Limb (tissue), 2 donors: ENCODE measurements around the gene IL34.
"Not testable (repeated sequence)": the region's sequence is repeated elsewhere in the genome, so short reads cannot be mapped to it uniquely, and the experiment has no call there.

Experiments
- DNase-seq, 2 donors: peaks; one replicate each; pipeline ENCODE4 v3.0.0-alpha.2; 2016; ENCODE audit errors: extremely low spot score in 2 of 2

Gene IL34

GRCh38 chr16:70656712-70657263 lies 10.4 kb downstream of the IL34 start:
- no peak for DNase-seq

DNA sequence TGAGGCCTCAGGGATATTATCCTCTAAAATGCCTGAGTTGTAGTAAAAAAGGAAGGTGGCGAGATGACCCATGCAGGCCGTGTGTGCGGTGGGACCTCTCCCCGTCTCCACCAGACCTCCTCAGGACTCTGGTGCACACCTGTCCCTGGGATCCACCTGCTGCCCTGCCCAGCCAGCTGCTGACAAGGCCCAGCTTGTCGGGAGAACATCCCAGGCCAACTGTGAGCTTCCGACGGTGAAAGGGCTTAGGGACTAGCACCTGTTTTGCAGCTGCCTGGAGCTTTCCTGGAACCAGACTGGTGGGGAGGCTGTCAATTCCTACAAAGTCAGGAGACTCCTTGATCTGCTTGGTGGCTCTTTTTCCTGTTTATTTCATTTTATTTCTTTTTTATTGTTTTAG lies 11.6 kb downstream of the IL34 start:
- DNase-seq = no peak

DNA sequence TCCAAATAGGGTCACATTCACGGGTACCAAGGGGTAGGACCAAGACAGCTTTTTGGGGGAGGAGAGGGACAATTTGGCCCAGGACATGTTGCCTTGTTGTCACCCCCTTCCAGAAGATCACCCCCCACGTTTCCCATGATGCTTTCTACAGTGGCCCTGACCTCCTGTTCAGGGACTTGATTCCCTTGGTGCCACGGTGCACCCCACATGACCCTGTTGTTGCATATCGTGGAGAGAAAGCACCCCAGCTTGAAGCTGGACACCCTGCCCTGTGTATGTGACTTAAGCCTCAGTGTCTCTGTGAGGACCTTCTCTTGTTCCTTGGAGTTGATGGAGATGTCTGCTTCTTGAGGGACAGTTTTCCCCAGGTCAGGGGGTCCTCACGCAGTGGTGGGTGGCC lies 12.6 kb downstream of the IL34 start:
- no peak for DNase-seq

- no peak for DNase-seq
These were observed 13.2 kb downstream of the IL34 start for GRCh38 chr16:70659546-70659945.

GRCh38 chr16:70659953-70660671 lies 13.8 kb downstream of the IL34 start:
- no peak for DNase-seq

DNA sequence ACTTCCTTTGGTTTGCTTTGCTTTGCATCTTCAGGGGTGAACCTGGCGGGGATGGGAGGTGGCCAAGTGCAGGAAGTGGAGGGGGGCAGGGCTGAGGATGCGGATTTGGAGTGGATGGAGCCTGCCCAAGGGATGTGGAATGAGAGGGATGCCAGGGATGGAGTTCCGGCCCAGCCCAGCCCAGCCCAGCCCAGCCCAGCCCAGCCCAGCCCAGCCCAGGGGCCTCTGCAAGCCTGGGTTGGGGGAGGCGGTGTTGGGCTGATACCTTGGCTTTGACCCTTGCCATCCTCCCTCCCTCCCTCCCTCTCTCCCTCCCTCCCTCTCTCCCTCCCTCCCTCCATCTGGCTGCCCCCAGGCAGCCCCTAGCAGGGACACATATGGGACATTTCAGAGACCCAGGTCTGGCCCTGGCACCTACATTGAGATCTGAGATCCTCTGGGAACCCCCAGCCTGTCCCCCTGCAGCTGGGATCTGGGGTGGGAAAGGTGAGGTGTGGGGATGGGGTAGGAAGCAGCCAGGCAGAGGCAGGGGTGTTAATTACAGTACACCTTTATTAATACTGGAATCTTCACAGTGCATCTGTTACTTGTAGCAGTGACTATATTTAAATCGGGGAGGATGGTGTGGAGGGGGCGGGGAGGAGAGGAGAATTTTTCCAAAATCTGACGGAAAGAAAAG lies 14.5 kb downstream of the IL34 start:
- DNase-seq = no peak

- DNase-seq = peak in 1 of 2 donors; percentile 64
These were observed 15.2 kb downstream of the IL34 start for GRCh38 chr16:70661534-70661917.

GRCh38 chr16:70661918-70662641 lies 15.7 kb downstream of the IL34 start:
- DNase-seq = peak in 1 of 2 donors; percentile 73

GRCh38 chr16:70662991-70663523 lies 16.7 kb downstream of the IL34 start:
- no peak for DNase-seq

- DNase-seq = peak in 1 of 2 donors; percentile 34
These were observed 17.4 kb downstream of the IL34 start for GRCh38 chr16:70663524-70664324.

DNA sequence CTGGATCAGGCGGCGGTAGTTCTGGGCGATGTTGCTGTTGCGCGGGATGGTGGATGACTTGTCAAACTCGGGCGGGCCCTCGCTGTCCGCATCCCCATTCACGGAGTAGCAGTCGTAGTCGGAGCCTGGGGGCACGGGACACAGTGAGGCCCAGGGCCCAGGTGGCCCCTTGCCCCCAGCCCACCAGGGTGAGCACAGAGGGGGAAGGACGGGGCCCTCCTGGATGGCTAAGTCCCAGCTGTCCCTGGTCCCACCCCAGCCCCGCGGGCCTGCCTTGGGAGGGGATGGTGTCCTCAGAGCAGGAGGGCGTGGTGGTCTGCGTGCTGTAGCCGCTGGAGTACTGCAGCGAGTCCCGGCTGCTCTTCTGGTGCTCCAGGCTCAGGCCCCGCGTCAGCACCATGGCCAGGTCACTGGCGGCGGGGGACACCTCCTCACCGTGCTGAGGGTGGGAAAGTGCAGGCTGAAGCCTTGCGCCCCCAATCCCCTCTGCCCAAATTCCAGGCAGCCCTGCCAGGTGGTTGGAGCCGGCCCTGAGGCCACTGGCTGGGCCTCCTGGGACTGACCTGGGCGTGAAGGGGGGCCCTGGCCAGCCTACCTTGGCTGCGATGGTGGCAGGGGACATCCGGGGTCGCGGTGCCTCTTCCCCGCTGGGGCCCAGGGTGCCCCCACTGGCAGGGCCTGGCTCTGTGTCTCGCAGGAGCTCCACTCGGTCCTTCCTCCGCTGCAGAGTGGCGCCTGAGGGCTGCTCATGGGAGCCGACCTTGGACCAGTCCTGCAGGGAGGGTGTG lies 18.2 kb downstream of the IL34 start:
- peak in 1 of 2 donors; percentile 35 for DNase-seq

- peak in 1 of 2 donors; percentile 25 for DNase-seq
These were observed 18.8 kb downstream of the IL34 start for GRCh38 chr16:70665113-70665694.

GRCh38 chr16:70665806-70666735 lies 19.7 kb downstream of the IL34 start:
- no peak for DNase-seq

DNA sequence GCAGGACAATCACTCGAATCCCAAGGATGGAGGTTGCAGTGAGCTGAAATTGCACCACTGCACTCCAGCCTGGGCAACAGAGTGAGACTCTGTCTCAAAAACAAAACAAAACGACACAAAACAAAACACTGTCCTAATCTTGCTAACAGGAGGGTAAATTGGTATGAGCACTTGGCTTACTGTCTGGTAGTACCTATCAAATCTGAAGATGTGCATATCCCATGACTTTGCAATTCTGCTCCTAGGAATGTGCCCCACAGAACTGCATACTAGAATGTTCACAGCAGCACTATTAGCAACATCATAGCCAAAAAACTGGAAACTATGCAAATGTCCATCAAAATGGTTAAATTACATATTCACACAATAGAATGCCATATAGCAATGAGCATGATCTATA lies 23.8 kb downstream of the IL34 start:
- no peak for DNase-seq

- DNase-seq = not testable (repeated sequence)
These were observed 24.6 kb downstream of the IL34 start for GRCh38 chr16:70670938-70671337.

DNA sequence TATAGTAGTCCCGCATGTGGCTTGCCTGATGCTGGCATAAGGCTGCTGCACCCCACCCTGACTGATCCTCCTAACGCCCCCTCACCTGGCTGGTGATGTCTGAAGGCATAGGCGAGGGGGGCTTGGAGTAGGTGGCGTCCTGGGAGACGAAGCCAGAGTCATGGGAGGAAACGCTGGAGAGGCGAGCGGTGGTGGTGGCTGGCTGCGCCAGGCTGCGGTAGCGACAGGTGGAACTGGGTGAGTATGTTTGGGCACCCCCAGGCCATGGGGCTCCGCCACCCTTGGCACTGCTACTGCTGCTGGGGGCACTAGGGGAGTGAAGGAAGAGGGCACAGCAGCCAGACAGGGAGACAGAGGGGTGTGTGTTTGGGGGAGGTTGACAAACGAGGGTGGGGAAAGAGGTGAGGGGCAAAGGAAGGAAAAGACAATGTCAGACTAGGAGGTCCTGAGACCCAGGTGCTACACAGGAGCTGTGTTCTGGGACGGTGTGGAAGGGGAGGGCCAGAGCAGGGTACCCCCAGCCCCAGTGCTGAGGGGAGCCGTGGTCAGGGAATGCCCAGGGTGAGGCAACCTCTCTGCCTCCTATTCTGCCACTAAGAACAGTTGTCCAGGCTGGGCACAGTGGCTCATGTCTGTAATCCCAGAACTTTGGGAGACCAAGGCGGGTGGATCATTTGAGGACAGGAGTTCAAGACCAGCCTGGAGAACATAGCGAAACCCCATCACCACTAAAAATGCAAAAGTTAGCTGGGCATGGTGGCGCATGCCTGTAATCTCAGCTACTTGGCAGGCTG lies 28.1 kb downstream of the IL34 start:
- DNase-seq = peak in 1 of 2 donors; percentile 26

- no peak for DNase-seq
These were observed 29.6 kb downstream of the IL34 start for GRCh38 chr16:70675851-70676513.
